GM10248 (cell line): Measurements from ENCODE around the gene LEF1.

Experiments
- CTCF ChIA-PET: fragments of 300-600 bp; sonication (Branson Sonifier 250); formaldehyde crosslinking; extraction: SDS; loops from one replicate; lab custom pipeline; 2021; ENCODE audit warnings: antibody characterized with exemption; lab: Yijun Ruan, JAX
- POLR2A ChIA-PET: fragments of 350-650 bp; sonication (Branson Sonifier 250); formaldehyde crosslinking; extraction: SDS; loops from one replicate; lab custom pipeline; 2020; ENCODE audit warnings: antibody characterized with exemption; lab: Yijun Ruan, JAX
- DNase-seq: peaks from one replicate; pipeline ENCODE4 v3.0.0; 2012; ENCODE audit errors: extremely low spot score
- TF ChIP-seq, protein P1 (sequence below): IDR thresholded peaks from 2 replicates; pipeline ENCODE4 v1.5.1; 2012; ENCODE audit warnings: mild to moderate bottlenecking, low read depth; ENCODE audit errors: extremely low read depth, missing control alignments, control extremely low read depth

The LEF1 gene

DNA sequence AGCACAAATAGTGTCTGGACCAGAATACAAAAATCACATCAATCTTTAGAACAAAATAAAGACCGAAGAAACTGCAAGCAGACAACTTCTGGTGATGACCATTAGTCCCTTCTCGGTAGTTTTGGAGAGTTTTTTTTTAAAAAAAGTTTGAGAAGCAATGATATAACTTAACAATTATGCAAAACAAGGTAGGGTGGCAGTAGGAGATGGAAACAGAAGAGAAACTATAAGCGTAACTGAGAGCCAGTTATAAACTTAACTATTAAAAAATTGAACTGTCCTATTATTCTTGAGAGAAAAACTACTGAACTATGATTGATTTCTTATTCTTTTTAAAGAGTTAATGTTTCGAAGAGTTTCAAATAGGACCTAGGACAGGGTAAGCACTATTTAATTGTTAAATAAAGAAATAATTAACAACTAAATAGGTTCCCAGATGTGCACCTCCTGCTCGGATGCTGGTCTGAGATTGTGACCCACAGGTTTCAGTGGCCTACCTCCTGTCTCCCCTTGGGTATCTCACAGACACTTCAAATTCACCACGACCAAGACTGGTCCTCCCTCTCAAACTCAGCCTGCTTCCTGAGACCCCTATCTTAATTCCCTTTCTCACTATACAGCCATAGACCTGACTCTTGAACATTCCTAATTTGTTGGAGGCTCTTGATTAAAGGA, 81.3 kb downstream of the LEF1 start:
- ChIA-PET POLR2A (no interaction called here), CTCF (interaction anchor here (2.0 kb wide), 1 partner anchor 21 kb away, joined by 9 read pairs; no protein-coding TSS in a partner anchor)
- DNase-seq, result no peak
- TF ChIP-seq, protein P1, sequence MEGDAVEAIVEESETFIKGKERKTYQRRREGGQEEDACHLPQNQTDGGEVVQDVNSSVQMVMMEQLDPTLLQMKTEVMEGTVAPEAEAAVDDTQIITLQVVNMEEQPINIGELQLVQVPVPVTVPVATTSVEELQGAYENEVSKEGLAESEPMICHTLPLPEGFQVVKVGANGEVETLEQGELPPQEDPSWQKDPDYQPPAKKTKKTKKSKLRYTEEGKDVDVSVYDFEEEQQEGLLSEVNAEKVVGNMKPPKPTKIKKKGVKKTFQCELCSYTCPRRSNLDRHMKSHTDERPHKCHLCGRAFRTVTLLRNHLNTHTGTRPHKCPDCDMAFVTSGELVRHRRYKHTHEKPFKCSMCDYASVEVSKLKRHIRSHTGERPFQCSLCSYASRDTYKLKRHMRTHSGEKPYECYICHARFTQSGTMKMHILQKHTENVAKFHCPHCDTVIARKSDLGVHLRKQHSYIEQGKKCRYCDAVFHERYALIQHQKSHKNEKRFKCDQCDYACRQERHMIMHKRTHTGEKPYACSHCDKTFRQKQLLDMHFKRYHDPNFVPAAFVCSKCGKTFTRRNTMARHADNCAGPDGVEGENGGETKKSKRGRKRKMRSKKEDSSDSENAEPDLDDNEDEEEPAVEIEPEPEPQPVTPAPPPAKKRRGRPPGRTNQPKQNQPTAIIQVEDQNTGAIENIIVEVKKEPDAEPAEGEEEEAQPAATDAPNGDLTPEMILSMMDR, result no peak

DNA sequence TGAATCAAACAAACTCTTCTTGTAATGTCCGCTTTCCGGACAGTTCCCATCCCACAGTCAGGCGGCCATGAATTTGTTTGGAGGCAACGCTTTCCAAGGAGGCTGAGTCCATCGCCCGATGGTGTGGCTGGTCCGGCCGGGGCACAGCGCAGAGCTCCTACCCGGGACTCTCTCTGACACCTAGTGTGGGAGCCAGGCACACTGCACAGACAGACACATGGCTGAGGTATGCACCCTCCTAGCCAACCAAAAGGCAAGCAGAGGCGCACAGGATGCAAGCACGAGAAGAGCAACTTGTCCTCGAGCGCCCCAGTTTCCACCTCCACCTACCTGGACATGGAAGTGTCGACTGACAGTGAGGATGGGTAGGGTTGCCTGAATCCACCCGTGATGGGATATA, 87.5 kb downstream of the LEF1 start:
- no peak for DNase-seq
- TF ChIP-seq, protein P1, result no peak
- ChIA-PET POLR2A (no interaction called here), CTCF (interaction anchor here (0.9 kb wide), 1 partner anchor 16 kb away, joined by 3 read pairs; no protein-coding TSS in a partner anchor)

DNA sequence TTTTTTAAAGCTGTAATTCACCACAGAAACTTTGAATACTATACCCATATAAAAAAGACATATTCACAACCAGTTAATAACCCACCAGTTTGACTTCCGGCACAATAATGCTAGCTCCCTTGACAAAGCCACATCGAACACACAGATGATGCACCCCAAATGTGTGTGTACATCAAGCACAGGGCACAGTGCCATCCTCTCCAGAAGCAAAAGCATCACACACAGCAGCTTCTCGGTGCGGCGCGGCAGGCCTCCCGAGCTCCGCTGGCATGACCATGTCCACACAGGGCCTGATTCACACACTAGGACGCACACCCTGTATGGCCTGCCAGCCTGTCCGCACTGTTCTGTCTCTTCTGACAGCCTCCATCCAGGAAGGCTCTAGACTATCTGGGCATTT, 88.0 kb downstream of the LEF1 start:
- TF ChIP-seq, protein P1, result no peak
- POLR2A ChIA-PET, result no interaction called here
- CTCF ChIA-PET, result interaction anchor here (0.9 kb wide), 1 partner anchor 16 kb away, joined by 3 read pairs; no protein-coding TSS in a partner anchor
- DNase-seq, result no peak

DNA sequence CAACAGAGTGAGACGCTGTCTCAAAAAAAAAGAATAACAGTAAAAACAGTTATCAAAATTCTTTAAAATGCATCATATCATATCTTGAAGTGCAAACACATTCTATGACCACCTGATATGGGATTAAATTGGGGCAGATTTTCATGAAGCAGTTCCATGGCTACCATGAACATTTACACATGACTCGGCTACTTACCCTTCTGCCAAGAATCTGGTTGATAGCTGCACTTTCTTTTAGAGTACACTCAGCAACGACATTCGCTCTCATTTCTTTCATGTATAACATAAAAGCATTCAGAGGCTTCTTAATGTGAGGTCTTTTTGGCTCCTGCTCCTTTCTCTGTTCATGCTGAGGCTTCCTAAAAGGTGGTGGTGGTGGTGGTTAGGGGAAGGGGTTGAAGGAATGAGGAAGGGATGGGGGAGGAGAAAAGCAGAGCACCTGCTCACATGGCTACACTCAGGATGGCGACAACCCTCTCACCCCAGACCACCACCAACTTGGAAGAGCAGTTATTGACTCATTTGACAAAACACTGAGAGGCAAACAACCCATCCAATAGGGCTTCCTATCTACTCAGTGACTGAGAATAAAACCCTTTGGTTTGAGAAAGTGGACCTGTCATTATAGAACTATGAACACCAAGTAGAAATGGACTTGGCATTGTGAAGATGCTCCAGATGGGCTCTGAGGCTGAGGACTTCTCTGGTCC, 90.6 kb downstream of the LEF1 start:
- POLR2A ChIA-PET, result interaction anchor here (0.6 kb wide), 1 partner anchor 40 kb away, joined by 7 read pairs; no protein-coding TSS in a partner anchor
- DNase-seq, result no peak
- CTCF ChIA-PET, result interaction anchor here (0.8 to 1.7 kb wide), 4 partner anchors 15 to 36 kb away, joined by 3 to 5 read pairs (median 4); no protein-coding TSS in a partner anchor
- TF ChIP-seq, protein P1, result no peak

DNA sequence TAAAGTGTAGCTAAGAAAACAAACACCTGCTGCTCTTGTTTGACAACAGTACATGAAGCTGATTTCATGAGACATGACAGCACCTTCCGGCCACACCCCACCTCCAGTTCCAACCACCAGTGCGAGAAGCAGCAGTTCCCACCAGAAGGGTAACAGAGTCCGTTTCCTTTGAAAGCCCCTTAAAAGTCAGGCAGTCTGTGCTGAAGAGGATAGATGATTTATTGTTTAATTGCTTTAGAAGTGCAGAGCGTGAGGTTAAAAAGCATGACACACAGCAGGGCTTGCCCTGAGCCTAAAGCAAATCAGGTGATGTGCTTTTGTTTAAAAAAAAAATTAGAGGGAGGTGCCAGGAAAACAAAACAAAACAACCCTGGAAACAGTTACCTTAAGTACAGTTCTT, 96.4 kb downstream of the LEF1 start:
- no peak for DNase-seq
- POLR2A ChIA-PET, result no interaction called here
- TF ChIP-seq, protein P1, result no peak
- CTCF ChIA-PET, result interaction anchor here (0.6 to 1.6 kb wide), 4 partner anchors 15 to 501 kb away, joined by 3 to 4 read pairs (median 3); no protein-coding TSS in a partner anchor

DNA sequence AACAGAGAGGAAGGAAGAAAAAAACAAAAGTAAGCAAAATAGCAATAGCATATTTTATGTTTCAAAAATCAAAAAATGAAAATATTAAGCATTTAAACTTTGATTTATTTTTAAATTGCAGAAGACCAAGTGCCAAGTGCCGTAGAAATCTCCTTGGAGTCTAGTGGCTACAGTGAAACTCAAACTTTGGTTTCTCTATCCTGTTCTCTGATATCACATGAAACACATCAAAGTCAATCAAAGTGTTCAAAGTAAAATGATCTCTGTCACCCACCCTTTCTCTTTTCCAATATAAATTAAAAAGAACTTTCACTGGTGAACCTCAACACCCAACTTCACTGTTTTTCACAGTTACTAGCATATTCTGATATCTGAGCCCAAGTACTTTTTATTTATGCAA, 98.0 kb downstream of the LEF1 start:
- TF ChIP-seq, protein P1, result no peak
- no peak for DNase-seq
- CTCF ChIA-PET, result no interaction called here
- POLR2A ChIA-PET, result no interaction called here
